Calu3 (cell line): ENCODE data around the gene RAP2C. TPM values are rescaled to one million over a fixed set of nuclear protein-coding genes. Genes with fewer than 3 reads are reported as not detected.

Experiments
- BruUV-seq: library from RNA; stranded (reverse); fragments of 400-500 nt; replicated peaks from 2 replicates; lab custom pipeline; 2021; lab: Mats Ljungman, UMichigan
- CTCF ChIA-PET: fragments of 300-600 bp; sonication (Branson Sonifier 250); formaldehyde crosslinking; loops from one replicate; lab custom pipeline; 2022; ENCODE audit warnings: antibody characterized with exemption; lab: Charles Lee
- DNase-seq: peaks from one replicate; pipeline ENCODE4 v3.0.0; 2022
- H3K27ac Mint-ChIP-seq: one replicate; pipeline ENCODE4 v1.8.0; 2022; ENCODE audit warnings: mixed read lengths; ENCODE audit not compliant: unreplicated experiment
- H3K27me3 Mint-ChIP-seq: one replicate; pipeline ENCODE4 v1.8.0; 2022; ENCODE audit warnings: mixed read lengths; ENCODE audit not compliant: unreplicated experiment
- H3K36me3 Mint-ChIP-seq: one replicate; pipeline ENCODE4 v1.8.0; 2022; ENCODE audit warnings: mild to moderate bottlenecking, moderate library complexity, mixed read lengths; ENCODE audit not compliant: insufficient read depth, unreplicated experiment
- H3K4me1 Mint-ChIP-seq: one replicate; pipeline ENCODE4 v1.8.0; 2022; ENCODE audit warnings: mild to moderate bottlenecking, low read depth, mixed read lengths; ENCODE audit not compliant: unreplicated experiment
- H3K4me3 Mint-ChIP-seq: one replicate; pipeline ENCODE4 v1.8.0; 2022; ENCODE audit warnings: mild to moderate bottlenecking, low read depth, moderate library complexity, mixed read lengths; ENCODE audit not compliant: unreplicated experiment
- H3K9me3 Mint-ChIP-seq: one replicate; pipeline ENCODE4 v1.8.0; 2022; ENCODE audit warnings: low read depth, mixed read lengths; ENCODE audit not compliant: unreplicated experiment
- intact Hi-C: fragments of 100-400 bp; cut with micrococcal nuclease; formaldehyde crosslinking; loops from one replicate; pipeline ENCODE4 v1.10.0; 2022; ENCODE audit not compliant: unreplicated experiment
- total RNA-seq: library from RNA; stranded (reverse); gene quantifications from 2 replicates; pipeline ENCODE4 v1.2.3, GENCODE V29; 2022
- TF ChIP-seq, protein P1 (sequence below): fragments of 200-600 bp; IDR thresholded peaks from one replicate; pipeline ENCODE4 v1.8.0; 2022; ENCODE audit warnings: antibody characterized with exemption; ENCODE audit not compliant: unreplicated experiment

RAP2C gene
- total RNA-seq, 1 experiment from 2014 or later, result 22.9 TPM

DNA sequence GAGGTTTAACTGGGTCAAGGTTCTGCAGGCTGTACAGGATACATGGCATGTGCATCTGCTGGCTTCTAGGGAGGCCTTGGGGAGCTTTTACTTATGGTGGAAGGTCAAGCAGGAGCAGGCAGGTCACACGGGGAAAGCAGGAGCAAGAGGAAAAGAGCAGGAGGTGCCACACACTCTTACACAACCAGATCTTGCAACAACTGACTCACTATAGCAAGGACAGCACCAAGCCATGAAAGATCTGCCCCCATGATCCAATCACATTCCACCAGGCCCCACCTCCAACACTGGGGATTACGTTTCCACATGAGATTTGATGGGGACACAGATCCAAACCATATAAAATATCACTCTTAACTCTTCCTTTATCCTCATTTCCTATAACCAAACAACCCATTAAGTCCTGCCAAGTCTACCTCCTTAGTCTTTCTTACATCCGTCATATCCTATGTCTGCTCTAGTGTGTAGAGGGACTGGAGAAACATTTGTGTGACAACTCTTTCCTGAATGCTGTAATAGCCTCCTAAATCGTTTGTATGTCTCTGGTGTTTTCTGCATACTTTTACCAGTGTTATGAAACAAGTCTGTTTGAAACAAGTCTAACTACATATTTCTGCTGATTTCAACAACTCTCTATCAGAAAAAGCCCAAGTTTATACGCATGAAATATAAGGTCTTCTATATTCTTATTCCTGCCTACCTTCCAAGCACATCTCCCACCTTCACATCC is 8.3 kb upstream of the RAP2C start:
- H3K4me3 Mint-ChIP-seq, result no peak overlapping the region
- H3K36me3 Mint-ChIP-seq, result no peaks in the 10 kb centered on the region
- intact Hi-C loops, result loop anchor here (5.0 kb wide), 1 partner anchor 405 kb away; no protein-coding TSS in a partner anchor
- peaks cover 8% of the 10 kb centered on the region for H3K4me1 Mint-ChIP-seq
- no peak for DNase-seq
- no peaks in the 10 kb centered on the region for H3K27me3 Mint-ChIP-seq
- CTCF ChIA-PET, result no interaction called here
- TF ChIP-seq, protein P1, sequence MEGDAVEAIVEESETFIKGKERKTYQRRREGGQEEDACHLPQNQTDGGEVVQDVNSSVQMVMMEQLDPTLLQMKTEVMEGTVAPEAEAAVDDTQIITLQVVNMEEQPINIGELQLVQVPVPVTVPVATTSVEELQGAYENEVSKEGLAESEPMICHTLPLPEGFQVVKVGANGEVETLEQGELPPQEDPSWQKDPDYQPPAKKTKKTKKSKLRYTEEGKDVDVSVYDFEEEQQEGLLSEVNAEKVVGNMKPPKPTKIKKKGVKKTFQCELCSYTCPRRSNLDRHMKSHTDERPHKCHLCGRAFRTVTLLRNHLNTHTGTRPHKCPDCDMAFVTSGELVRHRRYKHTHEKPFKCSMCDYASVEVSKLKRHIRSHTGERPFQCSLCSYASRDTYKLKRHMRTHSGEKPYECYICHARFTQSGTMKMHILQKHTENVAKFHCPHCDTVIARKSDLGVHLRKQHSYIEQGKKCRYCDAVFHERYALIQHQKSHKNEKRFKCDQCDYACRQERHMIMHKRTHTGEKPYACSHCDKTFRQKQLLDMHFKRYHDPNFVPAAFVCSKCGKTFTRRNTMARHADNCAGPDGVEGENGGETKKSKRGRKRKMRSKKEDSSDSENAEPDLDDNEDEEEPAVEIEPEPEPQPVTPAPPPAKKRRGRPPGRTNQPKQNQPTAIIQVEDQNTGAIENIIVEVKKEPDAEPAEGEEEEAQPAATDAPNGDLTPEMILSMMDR, result no peak
- no peaks in the 10 kb centered on the region for H3K9me3 Mint-ChIP-seq
- no peak overlapping the region for H3K27ac Mint-ChIP-seq
- no TSS peak for BruUV-seq

DNA sequence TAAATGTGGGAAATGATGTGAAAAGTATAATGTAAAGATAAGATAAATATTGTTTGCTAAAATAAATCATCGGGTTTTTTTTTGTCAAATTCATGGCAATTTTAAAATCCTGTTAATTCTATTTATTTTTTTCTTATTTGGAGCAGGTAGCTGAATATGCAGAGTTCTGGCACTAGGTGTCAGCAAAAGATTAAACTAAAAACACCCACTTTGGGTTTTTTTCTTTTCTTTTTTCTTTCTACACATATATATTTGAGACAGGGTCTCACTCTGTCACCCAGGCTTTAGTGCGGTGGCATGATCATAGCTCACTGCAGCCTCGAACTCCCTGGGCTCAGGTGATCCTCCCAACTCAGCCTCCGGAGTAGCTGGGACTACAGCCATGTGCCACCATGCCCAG is 6.9 kb upstream of the RAP2C start:
- Mint-ChIP-seq H3K27ac (no peak overlapping the region), H3K4me3 (no peak overlapping the region), H3K36me3 (no peaks in the 10 kb centered on the region), H3K4me1 (peaks cover 8% of the 10 kb centered on the region), H3K27me3 (no peaks in the 10 kb centered on the region), H3K9me3 (no peaks in the 10 kb centered on the region)
- intact Hi-C loops, result loop anchor here (1.0 to 5.0 kb wide), 2 partner anchors 388 to 406 kb away; no protein-coding TSS in a partner anchor
- TF ChIP-seq, protein P1, result no peak
- CTCF ChIA-PET, result interaction anchor here (0.6 to 1.4 kb wide), 4 partner anchors 75 to 405 kb away, joined by 3 to 6 read pairs (median 4); no protein-coding TSS in a partner anchor
- no TSS peak for BruUV-seq
- DNase-seq, result no peak

DNA sequence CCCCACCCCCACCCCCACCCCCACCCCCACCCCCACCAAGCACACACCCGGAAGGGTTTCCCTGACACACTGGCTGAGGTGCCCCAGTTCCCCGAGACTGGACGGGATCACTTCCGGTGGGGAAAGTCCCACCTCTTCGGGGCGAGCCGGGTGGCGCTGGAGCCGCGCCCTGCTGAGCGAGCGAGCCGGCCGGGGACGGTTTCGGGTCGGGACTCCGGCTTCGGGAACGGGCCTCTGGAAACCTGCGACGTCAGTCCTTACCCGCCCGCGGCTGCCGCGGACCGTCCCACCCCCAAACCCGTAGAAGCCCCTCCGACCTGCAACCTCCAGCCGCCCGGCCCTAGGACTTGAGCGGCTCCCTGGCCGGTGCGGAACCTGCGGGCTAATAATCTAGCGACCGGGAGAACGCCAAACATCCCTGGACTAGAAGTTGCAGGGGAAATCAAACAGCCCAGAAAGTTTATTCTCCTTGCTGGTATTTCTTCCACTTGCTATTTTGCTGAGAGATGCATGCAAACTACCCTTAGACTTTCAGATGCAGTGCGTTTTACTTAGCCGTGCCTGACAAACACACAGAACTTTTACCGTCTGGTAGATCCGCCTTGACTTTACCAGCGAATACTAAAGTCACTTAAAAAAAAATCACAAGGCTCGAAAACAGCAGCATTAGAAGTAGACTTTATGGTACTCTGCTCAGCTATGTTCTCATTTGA is 991 bp downstream of the RAP2C start:
- peak; percentile 85 for DNase-seq
- no TSS peak for BruUV-seq
- intact Hi-C loops, result loop anchor here (2.0 to 10.0 kb wide), 3 partner anchors 195 to 377 kb away; partner anchors contain the start of genes MBNL3 and STK26
- H3K27me3 Mint-ChIP-seq, result no peaks in the 10 kb centered on the region
- peaks cover 7% of the 10 kb centered on the region for H3K4me1 Mint-ChIP-seq
- TF ChIP-seq, protein P1, result no peak
- peak overlapping the region; percentile 91 for H3K4me3 Mint-ChIP-seq
- peak overlapping the region; percentile 72 for H3K27ac Mint-ChIP-seq
- peaks cover 36% of the 10 kb centered on the region for H3K36me3 Mint-ChIP-seq
- CTCF ChIA-PET, result interaction anchor here (1.5 to 3.4 kb wide), 2 partner anchors 124 to 126 kb away, joined by 4 to 47 read pairs; no protein-coding TSS in a partner anchor
- H3K9me3 Mint-ChIP-seq, result no peaks in the 10 kb centered on the region

DNA sequence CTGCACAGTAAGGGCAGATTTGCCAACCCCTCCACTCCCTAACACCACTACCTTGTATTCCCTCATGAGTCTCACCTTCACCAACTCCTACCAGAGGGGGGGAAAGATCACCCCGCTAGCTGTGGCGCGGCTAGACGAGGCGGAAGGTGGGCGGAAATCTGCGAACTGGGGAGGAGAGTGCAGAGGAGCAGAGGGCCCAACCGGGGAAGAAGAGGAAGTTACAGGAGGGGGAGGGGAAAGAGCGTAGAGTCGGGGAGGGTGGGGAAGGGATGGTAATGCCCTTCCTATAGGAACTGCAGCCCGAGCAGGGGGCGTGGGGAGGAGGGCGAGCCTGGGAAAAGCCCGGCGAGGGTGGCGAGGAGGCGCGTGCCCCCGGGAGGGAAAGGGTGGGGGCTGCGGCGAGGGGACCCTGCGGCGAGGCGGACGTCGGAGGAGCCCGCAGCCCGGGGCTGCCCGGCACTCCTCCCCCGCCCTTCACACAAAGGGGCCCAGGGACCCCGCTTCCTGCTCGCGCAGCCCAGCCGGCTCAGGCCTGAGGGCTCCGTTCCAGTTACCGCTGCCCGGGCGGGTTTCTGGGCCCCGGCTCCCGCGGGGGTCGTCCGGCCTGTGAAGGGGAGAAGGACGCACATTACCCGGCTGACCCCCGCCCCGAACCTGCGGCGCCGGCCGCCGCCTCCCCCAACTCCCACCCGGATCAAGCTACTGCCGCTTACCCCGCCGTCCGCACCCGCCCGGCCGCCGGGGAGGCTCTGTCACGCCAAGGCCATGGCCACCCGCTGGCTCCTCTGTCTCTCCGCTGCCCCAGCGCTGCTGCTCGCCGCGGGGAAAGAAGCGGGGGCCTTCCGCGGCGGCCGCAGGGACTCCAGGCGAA is 1.8 kb downstream of the RAP2C start:
- CTCF ChIA-PET, result interaction anchor here (0.6 to 1.2 kb wide), 2 partner anchors 125 to 388 kb away, joined by 3 to 4 read pairs; no protein-coding TSS in a partner anchor
- H3K27ac Mint-ChIP-seq, result peak overlapping the region; percentile 98
- DNase-seq, result peak; percentile 70
- TF ChIP-seq, protein P1, result no peak
- peaks cover 7% of the 10 kb centered on the region for H3K4me1 Mint-ChIP-seq
- no peaks in the 10 kb centered on the region for H3K27me3 Mint-ChIP-seq
- peak overlapping the region; percentile 91 for H3K4me3 Mint-ChIP-seq
- H3K9me3 Mint-ChIP-seq, result no peaks in the 10 kb centered on the region
- no TSS peak for BruUV-seq
- intact Hi-C loops, result loop anchor here (2.0 to 10.0 kb wide), 3 partner anchors 195 to 377 kb away; partner anchors contain the start of genes MBNL3 and STK26
- H3K36me3 Mint-ChIP-seq, result peaks cover 36% of the 10 kb centered on the region
